ENCODE data around the gene NEDD9. TPM values are rescaled to one million over a fixed set of nuclear protein-coding genes. Genes with fewer than 3 reads are reported as not detected.

NEDD9 gene
- polyA plus RNA-seq, 1 donor (not counting 4 experiments of a cell fraction or from before 2014, with no cell fraction given), result 3.3 TPM

DNA sequence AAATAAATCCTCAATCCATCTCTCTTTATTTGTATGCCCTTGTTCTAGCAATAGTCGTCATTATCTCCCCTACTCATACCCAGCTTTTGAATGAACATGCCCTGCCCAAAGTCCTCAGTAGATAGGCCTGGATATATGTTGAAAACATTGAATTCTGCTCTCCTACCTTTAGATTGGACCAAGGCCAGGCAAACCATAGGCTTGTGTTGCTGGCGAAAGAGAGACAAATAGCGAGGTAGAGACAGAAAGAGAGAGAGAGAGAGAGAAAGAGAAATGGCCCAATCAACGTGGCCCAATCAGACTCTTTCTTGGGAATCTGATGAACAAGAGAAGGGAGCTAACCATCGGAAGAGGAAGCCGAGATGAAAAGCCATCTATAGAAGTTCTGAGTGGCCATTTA lies 45.2 kb downstream of the NEDD9 start:
- H3K4me2 ChIP-seq (ENCODE audit: control insufficient read depth, extremely low read depth, insufficient read depth, low read depth, low read length), result no peak overlapping the region
- H4K20me1 ChIP-seq (ENCODE audit: control insufficient read depth, extremely low read depth, insufficient read depth, low read length), result no peaks in the 10 kb centered on the region
- no peaks in the 10 kb centered on the region for H3K9me1 ChIP-seq (ENCODE audit: control insufficient read depth, extremely low read depth, insufficient read depth, low read length)
- H3K79me2 ChIP-seq (ENCODE audit: control insufficient read depth, insufficient read depth, low read length), result no peaks in the 10 kb centered on the region
- H3K4me1 ChIP-seq (ENCODE audit: control insufficient read depth, extremely low read depth, insufficient read depth, low read length), result no peaks in the 10 kb centered on the region
- H3K27ac ChIP-seq (ENCODE audit: control insufficient read depth, insufficient read depth, low read length), result no peak overlapping the region
- H2AFZ ChIP-seq (ENCODE audit: control insufficient read depth, low read length), result no peak overlapping the region
- H3K9ac ChIP-seq (ENCODE audit: control insufficient read depth, extremely low read depth, insufficient read depth, low read length), result no peak overlapping the region
- no peak for TF ChIP-seq EZH2 (IDR thresholded peaks at IDR 0.05; ENCODE audit: low read length)
- TF ChIP-seq, protein P1, sequence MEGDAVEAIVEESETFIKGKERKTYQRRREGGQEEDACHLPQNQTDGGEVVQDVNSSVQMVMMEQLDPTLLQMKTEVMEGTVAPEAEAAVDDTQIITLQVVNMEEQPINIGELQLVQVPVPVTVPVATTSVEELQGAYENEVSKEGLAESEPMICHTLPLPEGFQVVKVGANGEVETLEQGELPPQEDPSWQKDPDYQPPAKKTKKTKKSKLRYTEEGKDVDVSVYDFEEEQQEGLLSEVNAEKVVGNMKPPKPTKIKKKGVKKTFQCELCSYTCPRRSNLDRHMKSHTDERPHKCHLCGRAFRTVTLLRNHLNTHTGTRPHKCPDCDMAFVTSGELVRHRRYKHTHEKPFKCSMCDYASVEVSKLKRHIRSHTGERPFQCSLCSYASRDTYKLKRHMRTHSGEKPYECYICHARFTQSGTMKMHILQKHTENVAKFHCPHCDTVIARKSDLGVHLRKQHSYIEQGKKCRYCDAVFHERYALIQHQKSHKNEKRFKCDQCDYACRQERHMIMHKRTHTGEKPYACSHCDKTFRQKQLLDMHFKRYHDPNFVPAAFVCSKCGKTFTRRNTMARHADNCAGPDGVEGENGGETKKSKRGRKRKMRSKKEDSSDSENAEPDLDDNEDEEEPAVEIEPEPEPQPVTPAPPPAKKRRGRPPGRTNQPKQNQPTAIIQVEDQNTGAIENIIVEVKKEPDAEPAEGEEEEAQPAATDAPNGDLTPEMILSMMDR (optimal IDR thresholded peaks at IDR 0.05 in 1 of 3, IDR thresholded peaks at IDR 0.05 in 1 of 3, conservative IDR thresholded peaks at IDR 0.05 in 1 of 3; ENCODE audit: extremely low read depth in 1 of 3, insufficient read depth in 2 of 3, low read length in 3 of 3), result no peak
- no peak for DNase-seq (ENCODE audit: low read depth, low spot score)
- no peak overlapping the region for H3K4me3 ChIP-seq (ENCODE audit: control insufficient read depth in 2 of 3, extremely low read depth in 1 of 3, insufficient read depth in 2 of 3, low read depth in 1 of 3, low read length in 3 of 3)
- dilution Hi-C loops (cut with MboI; ENCODE audit: extremely low pct_ligation_motif_present, low sequenced_read_pairs), result no loop called here
- H3K9me3 ChIP-seq (ENCODE audit: control insufficient read depth, low read depth, low read length), result no peaks in the 10 kb centered on the region
- peaks cover 0 to 4% of the 10 kb centered on the region in 2 experiments for H3K36me3 ChIP-seq (ENCODE audit: control insufficient read depth in 2 of 2, extremely low read depth in 1 of 2, insufficient read depth in 2 of 2, low read length in 2 of 2)
- H3K27me3 ChIP-seq (ENCODE audit: control insufficient read depth, extremely low read depth, insufficient read depth, low read length), result no peaks in the 10 kb centered on the region
- FAIRE-seq, result no peak

DNA sequence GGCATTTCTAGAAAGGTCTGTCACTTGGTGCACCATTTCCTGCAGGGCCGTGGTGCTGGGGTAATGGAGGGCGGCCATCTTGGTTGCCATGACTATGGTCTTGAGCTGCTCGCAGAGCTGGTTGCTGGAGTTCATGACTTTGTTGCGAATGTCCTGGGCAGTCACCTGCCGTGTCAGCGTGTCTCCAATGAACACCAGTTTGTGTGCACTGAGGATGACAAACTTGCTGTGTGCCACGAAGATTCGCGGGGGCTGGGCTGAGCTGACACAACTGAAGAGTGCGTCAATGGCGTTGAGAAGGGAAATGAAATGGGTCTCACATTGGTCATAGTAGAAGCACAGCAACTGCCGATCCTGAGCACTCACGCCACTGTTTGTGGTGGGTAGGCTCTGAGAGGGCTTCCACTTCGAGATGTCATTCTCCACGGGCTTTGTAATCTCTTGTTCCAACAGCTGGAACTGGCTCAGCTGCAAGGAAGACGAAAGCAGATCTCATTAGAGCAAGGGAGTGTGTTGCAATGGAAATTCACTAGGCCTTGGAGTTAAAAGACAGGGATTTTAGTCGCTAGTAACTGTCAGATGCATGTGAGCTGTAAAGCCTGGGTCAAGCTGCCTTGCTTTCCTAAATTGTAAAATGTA lies 47.1 kb downstream of the NEDD9 start:
- Histone ChIP-seq H3K27ac (ENCODE audit: control insufficient read depth, insufficient read depth, low read length) (no peak overlapping the region), H3K27me3 (ENCODE audit: control insufficient read depth, extremely low read depth, insufficient read depth, low read length) (no peaks in the 10 kb centered on the region), H3K79me2 (ENCODE audit: control insufficient read depth, insufficient read depth, low read length) (no peaks in the 10 kb centered on the region), H3K9me3 (ENCODE audit: control insufficient read depth, low read depth, low read length) (no peaks in the 10 kb centered on the region), H3K4me1 (ENCODE audit: control insufficient read depth, extremely low read depth, insufficient read depth, low read length) (no peaks in the 10 kb centered on the region), H3K4me2 (ENCODE audit: control insufficient read depth, extremely low read depth, insufficient read depth, low read depth, low read length) (no peak overlapping the region), H4K20me1 (ENCODE audit: control insufficient read depth, extremely low read depth, insufficient read depth, low read length) (no peaks in the 10 kb centered on the region), H3K4me3 (ENCODE audit: control insufficient read depth in 2 of 3, extremely low read depth in 1 of 3, insufficient read depth in 2 of 3, low read depth in 1 of 3, low read length in 3 of 3) (no peak overlapping the region), H3K9me1 (ENCODE audit: control insufficient read depth, extremely low read depth, insufficient read depth, low read length) (no peaks in the 10 kb centered on the region), H3K9ac (ENCODE audit: control insufficient read depth, extremely low read depth, insufficient read depth, low read length) (no peak overlapping the region), H3K36me3 (ENCODE audit: control insufficient read depth in 2 of 2, extremely low read depth in 1 of 2, insufficient read depth in 2 of 2, low read length in 2 of 2) (peaks cover 0 to 2% of the 10 kb centered on the region in 2 experiments), H2AFZ (ENCODE audit: control insufficient read depth, low read length) (no peak overlapping the region)
- dilution Hi-C loops (cut with MboI; ENCODE audit: extremely low pct_ligation_motif_present, low sequenced_read_pairs), result no loop called here
- TF ChIP-seq EZH2 (IDR thresholded peaks at IDR 0.05; ENCODE audit: low read length), result no peak
- TF ChIP-seq, protein P1 (optimal IDR thresholded peaks at IDR 0.05 in 1 of 3, IDR thresholded peaks at IDR 0.05 in 1 of 3, conservative IDR thresholded peaks at IDR 0.05 in 1 of 3; ENCODE audit: extremely low read depth in 1 of 3, insufficient read depth in 2 of 3, low read length in 3 of 3), result no peak
- FAIRE-seq (no peak), DNase-seq (ENCODE audit: low read depth, low spot score) (no peak)
